HL-60/S4 treated with phorbol 12-myristate 13-acetate at 8.2 ng/mL for 4 days and 3 days (cell line): ENCODE results near the gene LY6G6D.

Source experiments
- in situ Hi-C: fragments of 300-500 bp; cut with MboI; formaldehyde crosslinking; loops from 2 replicates; pipeline ENCODE4 v1.15.0; 2022; ENCODE audit warnings: low sequenced_read_pairs

LY6G6D gene

GRCh38 chr6:31715022-31715958 lies at the start of gene LY6G6D:
Gene LY6G6D, plus strand, starts transcription at chr6:31715348. Its CDS starts 8 bp downstream, at chr6:31715356.
- in situ Hi-C loops: no loop called here

DNA sequence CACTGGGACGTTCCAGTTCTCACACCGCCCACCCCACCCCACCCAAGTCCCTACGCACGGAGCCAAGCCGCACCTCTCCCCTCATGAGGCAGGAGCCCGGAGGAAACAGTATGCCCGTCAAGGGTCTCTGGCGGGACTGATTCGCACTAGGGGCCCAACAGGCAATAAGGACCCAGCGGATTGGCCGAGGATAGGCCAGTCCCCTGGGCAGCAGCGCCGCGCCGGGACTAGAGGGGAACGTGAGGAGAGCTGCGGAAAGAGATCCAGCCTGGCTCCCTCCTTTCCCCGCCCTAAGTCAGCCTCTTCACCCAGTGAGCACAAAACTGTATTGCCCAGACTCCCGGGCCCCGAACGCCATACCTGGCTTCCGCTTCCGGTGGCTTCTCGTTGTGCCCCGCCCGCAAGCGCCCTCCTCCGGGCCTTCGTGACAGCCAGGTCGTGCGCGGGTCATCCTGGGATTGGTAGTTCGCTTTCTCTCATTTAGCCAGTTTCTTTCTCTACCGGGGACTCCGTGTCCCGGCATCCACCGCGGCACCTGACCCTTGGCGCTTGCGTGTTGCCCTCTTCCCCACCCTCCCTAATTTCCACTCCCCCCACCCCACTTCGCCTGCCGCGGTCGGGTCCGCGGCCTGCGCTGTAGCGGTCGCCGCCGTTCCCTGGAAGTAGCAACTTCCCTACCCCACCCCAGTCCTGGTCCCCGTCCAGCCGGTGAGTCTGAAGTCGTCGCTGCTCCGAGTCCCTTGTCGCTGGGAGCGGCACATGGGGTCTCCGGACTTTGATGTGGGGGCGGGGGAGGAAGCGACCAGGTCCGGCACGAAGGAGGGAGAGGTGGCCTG lies 49.4 kb upstream of the LY6G6D start, which contains the start of gene CSNK2B:
TSS of gene CSNK2B (plus strand) at position 580 of the 836 bp plus-strand sequence. CDS start 752 bp downstream, outside the sequence.
- in situ Hi-C loops: loop anchor here (25.0 kb wide), 1 partner anchor 297 kb away; the partner anchor contains the start of genes DXO, NELFE and SKIC2

GRCh38 chr6:31666337-31666965 lies 48.7 kb upstream of the LY6G6D start:
- in situ Hi-C loops: loop anchor here (25.0 kb wide), 1 partner anchor 296 kb away; the partner anchor contains the start of genes DXO, NELFE and SKIC2

- in situ Hi-C loops: loop anchor here (25.0 kb wide), 1 partner anchor 293 kb away; the partner anchor contains the start of genes DXO, NELFE and SKIC2
Observed at GRCh38 chr6:31669676-31670075, 45.5 kb upstream of the LY6G6D start, which contains the start of gene LY6G5B. Gene LY6G5B, plus strand, starts transcription at chr6:31669976. Its CDS starts 975 bp downstream, at chr6:31670951.

DNA sequence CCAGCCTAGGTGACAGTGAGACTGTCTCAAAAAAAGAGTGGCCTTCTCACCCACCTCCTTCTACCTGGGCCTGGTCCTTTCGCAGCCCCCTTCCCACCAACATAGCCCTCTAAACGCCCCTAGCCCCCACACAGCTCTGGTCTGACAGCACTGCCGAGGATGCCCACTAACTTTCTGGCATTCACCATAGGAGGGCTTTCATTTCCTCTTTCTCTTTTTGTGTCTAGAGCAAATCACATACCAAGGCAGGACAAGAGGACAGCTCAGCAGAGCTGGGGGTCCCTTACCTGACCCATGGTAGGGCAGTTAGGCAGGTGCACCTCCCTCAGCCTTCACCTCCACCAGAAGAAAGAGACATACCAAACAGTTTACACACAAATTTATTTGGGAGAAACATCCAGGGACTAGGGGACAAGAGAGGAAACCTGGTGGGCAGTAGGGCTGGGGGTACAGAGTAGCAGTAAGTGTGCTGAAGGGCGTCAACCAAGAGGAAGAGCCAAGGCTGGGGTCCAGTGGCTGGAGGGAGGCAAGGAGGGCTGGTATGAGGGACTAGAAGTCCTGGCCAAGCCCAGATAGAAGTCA lies 38.7 kb upstream of the LY6G6D start:
- in situ Hi-C loops: no loop called here

GRCh38 chr6:31676904-31677303 lies 38.2 kb upstream of the LY6G6D start:
- in situ Hi-C loops: no loop called here

GRCh38 chr6:31677955-31678354 lies 37.2 kb upstream of the LY6G6D start:
- in situ Hi-C loops: no loop called here

GRCh38 chr6:31680226-31681134 lies 34.7 kb upstream of the LY6G6D start, which contains the start of gene LY6G5C:
Gene LY6G5C, minus strand, starts transcription at chr6:31681067. Its CDS starts 694 bp downstream, at chr6:31680373.
- in situ Hi-C loops: loop anchor here (10.0 kb wide), 1 partner anchor 84 kb away; the partner anchor contains the start of gene SAPCD1

GRCh38 chr6:31681135-31681671 lies 33.9 kb upstream of the LY6G6D start:
- in situ Hi-C loops: loop anchor here (10.0 kb wide), 1 partner anchor 84 kb away; the partner anchor contains the start of gene SAPCD1

DNA sequence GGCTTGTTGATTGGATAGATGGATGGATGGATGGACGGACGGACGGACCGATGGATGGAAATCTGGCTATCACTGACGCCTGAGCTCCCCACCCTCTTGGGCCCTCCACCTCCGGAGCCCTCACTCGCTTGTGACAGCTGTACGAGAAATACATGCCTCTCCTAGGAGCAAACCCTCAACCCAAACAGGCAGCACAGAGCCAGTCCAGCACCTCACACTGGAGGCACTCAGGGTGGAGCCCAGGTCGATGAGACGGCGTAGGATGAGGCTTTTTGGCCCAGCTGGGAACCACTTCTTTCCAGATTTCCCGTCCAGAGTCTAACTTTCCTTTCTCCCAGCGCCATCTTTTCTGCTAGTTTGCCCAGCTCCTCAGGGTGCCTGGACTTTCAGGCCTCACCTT lies 31.6 kb upstream of the LY6G6D start:
- in situ Hi-C loops: loop anchor here (10.0 kb wide), 1 partner anchor 81 kb away; the partner anchor contains the start of gene SAPCD1

GRCh38 chr6:31686483-31686882 lies 28.7 kb upstream of the LY6G6D start:
- in situ Hi-C loops: loop anchor here (10.0 kb wide), 1 partner anchor 78 kb away; the partner anchor contains the start of gene SAPCD1

DNA sequence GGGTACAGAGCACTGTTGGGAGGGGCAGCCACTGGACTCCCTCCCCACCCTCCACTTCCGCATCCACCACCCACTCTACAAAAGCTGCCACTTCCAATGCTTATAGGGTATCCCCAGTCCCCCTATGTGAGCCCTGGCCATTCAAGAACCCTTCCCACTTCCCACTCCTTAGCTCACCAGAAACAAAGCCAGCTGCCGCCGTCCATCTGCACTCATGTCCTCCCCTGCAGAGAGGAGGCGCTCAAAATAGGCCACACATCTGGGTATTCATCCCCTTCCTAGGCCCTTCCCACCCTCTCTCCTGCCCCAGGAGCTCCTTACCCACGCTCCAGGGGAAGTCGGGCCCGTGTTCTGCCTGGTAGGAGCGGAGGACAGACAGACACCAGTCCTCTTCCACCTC lies 27.8 kb upstream of the LY6G6D start:
- in situ Hi-C loops: loop anchor here (10.0 kb wide), 1 partner anchor 77 kb away; the partner anchor contains the start of gene SAPCD1

- in situ Hi-C loops: loop anchor here (10.0 kb wide), 1 partner anchor 77 kb away; the partner anchor contains the start of gene SAPCD1
Observed at GRCh38 chr6:31687860-31688693, 27.1 kb upstream of the LY6G6D start.

DNA sequence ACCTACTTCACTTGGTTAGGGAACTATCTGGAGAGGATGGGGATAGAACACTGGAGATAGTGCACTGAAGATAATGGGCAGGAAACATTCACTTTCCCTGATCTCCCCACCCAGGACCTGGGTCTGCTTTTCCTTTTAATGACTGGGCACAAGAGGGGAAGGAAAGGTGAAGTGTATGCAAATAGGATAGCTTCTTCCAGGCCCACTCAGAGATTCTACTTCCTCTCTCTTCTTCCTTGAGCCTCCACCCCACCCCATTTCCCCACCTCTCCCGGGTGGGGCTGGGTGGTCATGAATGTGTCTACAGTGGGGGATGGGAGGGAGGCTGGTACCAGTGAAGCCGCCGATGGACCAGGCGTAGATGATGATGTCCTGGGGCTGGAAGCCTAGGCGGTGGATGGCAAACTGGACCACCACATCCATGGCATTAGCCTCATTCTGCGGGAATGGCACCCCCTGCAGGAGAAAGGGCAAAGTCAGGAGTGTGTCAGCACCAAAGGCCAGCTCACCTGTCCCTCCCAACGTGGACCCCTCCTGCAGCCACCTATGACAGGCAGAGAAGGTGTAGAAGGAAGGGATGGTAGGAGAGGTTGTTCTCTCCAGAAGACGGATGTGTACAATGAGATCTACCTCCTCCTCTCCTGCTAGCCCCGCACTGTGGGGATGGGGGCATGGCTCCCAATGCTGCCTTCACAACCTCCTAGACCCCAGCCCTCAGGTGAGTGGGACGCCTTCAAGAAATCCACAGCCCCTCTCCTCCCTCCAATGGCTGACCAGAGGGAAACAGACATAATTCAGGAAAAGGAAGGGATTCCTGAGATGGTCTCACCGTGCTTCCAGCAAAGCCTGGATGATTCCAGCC lies 25.7 kb upstream of the LY6G6D start:
- in situ Hi-C loops: loop anchor here (10.0 kb wide), 1 partner anchor 75 kb away; the partner anchor contains the start of gene SAPCD1

DNA sequence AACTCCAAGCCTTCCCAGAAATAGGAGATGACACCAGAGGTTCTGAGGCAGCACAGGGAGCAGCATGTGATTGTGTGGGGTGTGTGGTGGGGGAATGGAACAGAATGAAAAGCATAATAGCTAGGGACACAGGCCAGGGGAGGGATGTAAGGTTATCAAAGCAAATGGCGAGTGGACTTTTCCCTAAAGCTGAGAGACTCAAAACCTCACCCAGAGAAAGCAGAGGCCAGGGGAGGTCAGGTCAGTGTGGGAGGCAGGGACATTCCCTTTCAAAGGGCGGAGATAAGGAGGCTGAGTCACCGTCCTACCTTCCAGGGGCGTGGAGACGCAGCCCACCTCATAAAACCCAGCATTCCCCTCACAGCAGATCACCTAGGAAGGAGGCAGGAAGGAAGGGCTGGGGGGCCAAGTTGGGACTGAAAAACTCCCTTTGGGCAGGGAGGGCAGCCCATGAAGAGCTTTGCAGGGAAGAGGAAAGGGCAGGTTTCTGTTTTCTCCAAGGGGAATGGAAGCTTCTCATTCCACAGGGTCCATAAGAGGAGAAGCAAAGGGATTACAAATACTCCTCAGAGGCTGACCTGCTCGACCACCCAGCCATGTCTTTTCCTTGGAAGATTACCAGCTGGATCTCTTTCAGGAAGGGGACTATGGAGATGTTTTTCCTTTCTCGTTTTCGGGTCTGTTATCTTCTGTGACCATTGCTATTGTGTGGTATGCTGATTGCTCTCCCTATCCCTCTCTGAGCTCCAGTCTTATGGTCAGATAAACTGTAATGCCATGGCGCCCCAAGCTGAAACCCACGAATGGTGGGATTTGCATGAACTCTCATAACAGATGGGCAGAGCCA lies 24.7 kb upstream of the LY6G6D start:
- in situ Hi-C loops: no loop called here
